ENCODE results near the gene LAPTM5. TPM values are rescaled to one million over a fixed set of nuclear protein-coding genes. Genes with fewer than 3 reads are reported as not detected.

LAPTM5 gene
- total RNA-seq, 2 experiments from 2014 or later: 326 to 386 TPM

- no peaks in the 10 kb centered on the region for H3K27me3 Mint-ChIP-seq
- DNase-seq (no peak), ATAC-seq (no peak)
- H3K4me1 Mint-ChIP-seq: peaks cover 10% of the 10 kb centered on the region
- CTCF ChIA-PET: interaction anchor here (1.3 to 19.3 kb wide), 3 partner anchors 10 to 50 kb away, joined by 5 to 759 read pairs (median 55); no protein-coding TSS in a partner anchor
- no peak overlapping the region for H3K27ac Mint-ChIP-seq
- H3K9me3 Mint-ChIP-seq (ENCODE audit: low read depth): no peaks in the 10 kb centered on the region
- no peak overlapping the region for H3K4me3 Mint-ChIP-seq
- H3K36me3 Mint-ChIP-seq: peaks cover 24% of the 10 kb centered on the region
Observed at GRCh38 chr1:30731109-30731805, 26.3 kb downstream of the LAPTM5 start.

- no peaks in the 10 kb centered on the region for H3K9me3 Mint-ChIP-seq (ENCODE audit: low read depth)
- H3K4me3 Mint-ChIP-seq: no peak overlapping the region
- CTCF ChIA-PET: interaction anchor here (1.5 to 19.3 kb wide), 3 partner anchors 11 to 51 kb away, joined by 8 to 759 read pairs (median 55); no protein-coding TSS in a partner anchor
- no peak overlapping the region for H3K27ac Mint-ChIP-seq
- ATAC-seq: no peak
- H3K36me3 Mint-ChIP-seq: peaks cover 18% of the 10 kb centered on the region
- H3K4me1 Mint-ChIP-seq: peaks cover 8% of the 10 kb centered on the region
- DNase-seq: no peak
- H3K27me3 Mint-ChIP-seq: no peaks in the 10 kb centered on the region
Observed at GRCh38 chr1:30730346-30731108, 27.0 kb downstream of the LAPTM5 start.

- Mint-ChIP-seq H3K4me3 (no peak overlapping the region), H3K36me3 (peaks cover 12% of the 10 kb centered on the region), H3K27me3 (no peaks in the 10 kb centered on the region), H3K4me1 (peaks cover 7% of the 10 kb centered on the region), H3K27ac (no peak overlapping the region), H3K9me3 (ENCODE audit: low read depth) (no peaks in the 10 kb centered on the region)
- CTCF ChIA-PET: interaction anchor here (1.5 to 19.3 kb wide), 3 partner anchors 10 to 52 kb away, joined by 8 to 759 read pairs (median 55); no protein-coding TSS in a partner anchor
- no peak for DNase-seq
- no peak for ATAC-seq
Observed at GRCh38 chr1:30729901-30730300, 27.7 kb downstream of the LAPTM5 start.

DNA sequence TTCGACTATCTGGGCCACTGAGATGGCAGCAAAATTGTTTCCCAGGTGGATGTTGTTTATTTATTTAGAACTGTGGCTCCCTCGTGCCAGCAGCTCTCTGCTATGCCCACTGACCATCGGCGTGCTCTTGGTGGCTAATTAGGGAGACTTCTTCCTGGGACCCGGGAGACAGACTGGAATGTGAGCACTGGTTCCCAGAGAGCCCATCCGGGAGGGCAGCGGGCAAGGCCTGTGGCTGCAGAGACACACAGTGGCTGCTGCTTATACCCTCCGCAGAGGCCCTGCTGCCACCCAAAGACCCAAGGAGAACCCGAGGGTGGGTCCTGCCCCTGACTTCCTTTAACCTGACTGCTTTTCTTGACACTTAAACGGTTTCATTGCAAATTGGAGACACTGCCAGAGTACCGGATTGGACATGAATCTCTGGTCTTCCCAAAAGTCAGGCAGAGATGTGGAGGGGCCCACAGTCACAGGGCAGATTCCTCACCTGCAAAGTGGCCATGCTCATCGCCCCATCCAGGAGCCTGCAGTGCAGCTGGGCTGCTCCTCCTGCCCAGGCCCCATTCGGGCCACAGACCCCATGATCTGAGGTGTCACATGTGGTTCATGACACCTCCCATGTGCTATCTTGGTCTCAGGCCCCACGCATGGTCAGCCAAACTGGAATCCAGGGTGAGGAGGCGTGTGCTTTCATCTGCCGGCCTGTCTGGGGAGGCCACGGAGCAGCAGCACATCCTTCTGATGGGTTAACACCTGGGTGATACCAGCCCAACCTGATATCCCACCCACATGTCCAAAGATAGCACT is 28.5 kb downstream of the LAPTM5 start:
- H3K27ac Mint-ChIP-seq: no peak overlapping the region
- CTCF ChIA-PET: interaction anchor here (1.5 to 19.3 kb wide), 4 partner anchors 9 to 72 kb away, joined by 8 to 759 read pairs (median 32); no protein-coding TSS in a partner anchor
- H3K36me3 Mint-ChIP-seq: peaks cover 7% of the 10 kb centered on the region
- ATAC-seq (no peak), DNase-seq (no peak)
- no peak overlapping the region for H3K4me3 Mint-ChIP-seq
- no peaks in the 10 kb centered on the region for H3K9me3 Mint-ChIP-seq (ENCODE audit: low read depth)
- no peaks in the 10 kb centered on the region for H3K27me3 Mint-ChIP-seq
- H3K4me1 Mint-ChIP-seq: peaks cover 4% of the 10 kb centered on the region

- H3K9me3 Mint-ChIP-seq (ENCODE audit: low read depth): no peaks in the 10 kb centered on the region
- no peaks in the 10 kb centered on the region for H3K27me3 Mint-ChIP-seq
- ATAC-seq: no peak
- CTCF ChIA-PET: interaction anchor here (1.1 to 19.3 kb wide), 4 partner anchors 8 to 73 kb away, joined by 4 to 759 read pairs (median 32); no protein-coding TSS in a partner anchor
- H3K4me1 Mint-ChIP-seq: peaks cover 7% of the 10 kb centered on the region
- DNase-seq: no peak
- H3K36me3 Mint-ChIP-seq: peaks cover 5% of the 10 kb centered on the region
- H3K4me3 Mint-ChIP-seq: no peak overlapping the region
- H3K27ac Mint-ChIP-seq: no peak overlapping the region
Observed at GRCh38 chr1:30728340-30728739, 29.2 kb downstream of the LAPTM5 start.

GRCh38 chr1:30727824-30728223 is 29.8 kb downstream of the LAPTM5 start:
- CTCF ChIA-PET: interaction anchor here (1.1 to 19.3 kb wide), 5 partner anchors 8 to 74 kb away, joined by 4 to 759 read pairs (median 8); no protein-coding TSS in a partner anchor
- DNase-seq (no peak), ATAC-seq (no peak)
- Mint-ChIP-seq H3K9me3 (ENCODE audit: low read depth) (no peaks in the 10 kb centered on the region), H3K4me1 (peaks cover 5% of the 10 kb centered on the region), H3K36me3 (peaks cover 2% of the 10 kb centered on the region), H3K4me3 (no peak overlapping the region), H3K27me3 (no peaks in the 10 kb centered on the region), H3K27ac (no peak overlapping the region)

GRCh38 chr1:30726773-30727684 is 30.5 kb downstream of the LAPTM5 start:
- peaks cover 4% of the 10 kb centered on the region for H3K4me1 Mint-ChIP-seq
- H3K4me3 Mint-ChIP-seq: no peak overlapping the region
- no peak overlapping the region for H3K27ac Mint-ChIP-seq
- no peaks in the 10 kb centered on the region for H3K27me3 Mint-ChIP-seq
- DNase-seq (no peak), ATAC-seq (no peak)
- no peaks in the 10 kb centered on the region for H3K9me3 Mint-ChIP-seq (ENCODE audit: low read depth)
- no peaks in the 10 kb centered on the region for H3K36me3 Mint-ChIP-seq
- CTCF ChIA-PET: interaction anchor here (1.1 to 19.3 kb wide), 5 partner anchors 7 to 75 kb away, joined by 4 to 759 read pairs (median 8); no protein-coding TSS in a partner anchor

DNA sequence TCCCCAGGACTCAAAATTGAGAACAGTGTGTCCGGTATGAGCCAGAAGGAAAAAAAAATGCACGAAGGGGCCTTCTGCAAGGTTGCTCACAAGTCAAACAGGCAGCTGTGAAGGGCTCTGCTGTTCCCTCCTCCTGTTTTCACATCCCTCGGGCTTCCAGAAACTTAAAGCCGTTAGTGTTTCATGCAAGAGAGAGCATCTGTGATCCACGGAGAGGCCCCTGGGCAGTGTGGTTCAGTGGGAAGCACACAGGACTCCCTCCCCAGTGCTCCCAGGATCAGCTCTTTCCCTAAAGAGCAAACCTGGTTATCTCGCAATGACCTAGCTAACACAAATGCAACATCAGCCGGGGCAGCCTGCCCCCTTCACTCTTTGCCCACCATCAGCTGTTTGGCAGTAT is 31.3 kb downstream of the LAPTM5 start:
- H3K36me3 Mint-ChIP-seq: no peaks in the 10 kb centered on the region
- no peak for DNase-seq

GRCh38 chr1:30725450-30726095 is 32.0 kb downstream of the LAPTM5 start:
- Mint-ChIP-seq H3K27ac (no peak overlapping the region), H3K4me1 (peaks cover 4% of the 10 kb centered on the region), H3K36me3 (no peaks in the 10 kb centered on the region), H3K4me3 (no peak overlapping the region), H3K27me3 (no peaks in the 10 kb centered on the region), H3K9me3 (ENCODE audit: low read depth) (no peaks in the 10 kb centered on the region)
- CTCF ChIA-PET: interaction anchor here (0.6 to 19.3 kb wide), 5 partner anchors 23 to 76 kb away, joined by 3 to 759 read pairs (median 3); no protein-coding TSS in a partner anchor
- DNase-seq (no peak), ATAC-seq (no peak)

More for the DNA sequence above, 31.3 kb downstream of the LAPTM5 start:
- Mint-ChIP-seq H3K27ac (no peak overlapping the region), H3K27me3 (no peaks in the 10 kb centered on the region), H3K4me1 (peaks cover 4% of the 10 kb centered on the region), H3K9me3 (ENCODE audit: low read depth) (no peaks in the 10 kb centered on the region), H3K4me3 (no peak overlapping the region)
- CTCF ChIA-PET: interaction anchor here (1.7 to 19.3 kb wide), 2 partner anchors 22 to 55 kb away, joined by 4 to 759 read pairs; no protein-coding TSS in a partner anchor
- no peak for ATAC-seq

DNA sequence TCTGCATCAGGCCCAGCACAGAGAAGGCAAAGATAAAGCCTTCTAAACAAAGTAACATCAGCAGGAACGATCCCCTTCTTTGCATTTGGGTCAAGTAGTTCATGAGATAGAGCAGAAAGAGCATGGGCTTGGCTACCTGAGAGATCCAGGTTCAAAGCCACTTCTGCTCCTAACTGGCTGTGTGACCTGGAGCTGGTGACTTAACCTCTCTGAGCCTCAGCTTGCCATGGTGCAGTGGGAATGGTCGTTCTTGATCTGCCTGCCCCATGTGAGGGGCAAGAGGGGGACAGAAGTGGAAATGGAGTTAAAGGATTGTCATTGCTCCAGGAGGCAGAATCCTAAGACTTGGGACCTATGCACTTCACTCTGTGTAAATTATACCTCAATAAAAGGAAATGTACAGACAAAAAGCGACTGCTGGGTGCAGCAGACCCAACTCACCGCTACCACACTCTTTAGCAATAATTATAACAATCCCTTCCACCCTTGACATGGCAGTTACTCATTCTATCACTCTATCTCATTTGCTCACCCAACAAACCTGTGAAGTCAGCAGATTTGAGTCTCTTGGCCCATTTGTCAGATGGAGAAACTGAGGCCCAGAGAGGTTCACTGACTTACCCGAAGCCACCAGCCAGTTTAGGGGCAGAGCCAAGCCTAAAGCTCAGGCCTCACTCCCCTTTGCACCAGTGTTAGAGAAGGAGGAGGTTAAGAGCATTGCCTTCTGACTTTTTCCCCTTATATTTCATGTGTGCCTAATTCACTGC is 32.7 kb downstream of the LAPTM5 start:
- CTCF ChIA-PET: interaction anchor here (0.6 to 19.3 kb wide), 9 partner anchors 17 to 77 kb away, joined by 3 to 759 read pairs (median 3); partner anchors contain the start of gene LAPTM5
- H3K9me3 Mint-ChIP-seq (ENCODE audit: low read depth): no peaks in the 10 kb centered on the region
- no peak overlapping the region for H3K4me3 Mint-ChIP-seq
- H3K27me3 Mint-ChIP-seq: no peaks in the 10 kb centered on the region
- no peak overlapping the region for H3K27ac Mint-ChIP-seq
- H3K4me1 Mint-ChIP-seq: peaks cover 7% of the 10 kb centered on the region
- DNase-seq (no peak), ATAC-seq (no peak)
- H3K36me3 Mint-ChIP-seq: no peaks in the 10 kb centered on the region

DNA sequence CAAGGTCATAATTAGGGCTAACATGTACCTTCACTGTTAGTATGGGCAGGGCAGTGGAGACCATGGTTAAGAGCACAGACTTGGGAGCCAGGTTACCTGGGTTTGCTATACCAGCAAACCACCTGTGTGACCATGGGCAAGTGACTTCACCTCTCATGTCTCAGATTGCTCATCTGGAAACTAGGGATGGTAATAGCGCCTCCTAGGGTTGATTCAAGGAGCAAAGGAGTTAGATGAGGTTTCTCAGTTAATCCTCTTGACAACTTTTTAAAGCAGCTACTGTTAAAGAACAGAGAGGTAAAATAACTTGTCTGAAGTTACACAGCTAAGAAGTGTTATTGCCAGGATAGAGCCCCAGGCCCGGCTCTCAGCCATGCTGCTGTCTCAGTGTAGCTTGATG is 33.4 kb downstream of the LAPTM5 start:
- Mint-ChIP-seq H3K36me3 (no peaks in the 10 kb centered on the region), H3K27me3 (no peaks in the 10 kb centered on the region), H3K9me3 (ENCODE audit: low read depth) (no peaks in the 10 kb centered on the region), H3K27ac (no peak overlapping the region), H3K4me1 (peaks cover 12% of the 10 kb centered on the region), H3K4me3 (no peak overlapping the region)
- DNase-seq (no peak), ATAC-seq (no peak)
- CTCF ChIA-PET: interaction anchor here (0.7 to 19.3 kb wide), 6 partner anchors 17 to 237 kb away, joined by 3 to 759 read pairs (median 3); partner anchors contain the start of gene LAPTM5

All from activated CD8-positive, alpha-beta memory T cell treated with anti-CD3 and anti-CD28 coated beads, Interleukin-2, amount 10 ng/mL, durations not matched to agents 7 days and 5 days (primary cell).